HepG2 (cell line): Measurements from ENCODE around the gene DYNC2I2. TPM values are rescaled to one million over a fixed set of nuclear protein-coding genes. Genes with fewer than 3 reads are reported as not detected.

Experiments used
- ATAC-seq: fragments of 200-7000 bp; cut with Tn5 transposase; 3 replicates; pipeline ENCODE4 v1.9.1; 2020; ENCODE audit warnings: mild to moderate bottlenecking, moderate library complexity
- BruUV-seq: library from RNA; stranded (reverse); fragments of 400-500 nt; replicated peaks from 2 replicates; lab custom pipeline; 2021; lab: Mats Ljungman, UMichigan
- CTCF ChIA-PET: fragments of 300-600 bp; formaldehyde crosslinking; extraction: SDS; loops from one replicate; lab custom pipeline; 2021; ENCODE audit warnings: low total read pairs, inconsistent platforms, low intra/inter-chr PET ratio; lab: Yijun Ruan, JAX
- POLR2A ChIA-PET: fragments of 350-600 bp; sonication (Branson Sonifier 250); formaldehyde crosslinking; loops from one replicate; lab custom pipeline; 2020; ENCODE audit warnings: antibody characterized with exemption, inconsistent platforms; lab: Yijun Ruan, JAX
- DNase-seq: peaks from one replicate; pipeline ENCODE4 v3.0.0-alpha.2; 2015; ENCODE audit warnings: low spot score
- FAIRE-seq: peaks from 3 replicates; lab custom pipeline; 2011; peaks lifted over from hg19 to GRCh38; lab: Jason Lieb, UNC
- H2AFZ ChIP-seq: one replicate; pipeline ENCODE4 v1.6.1; 2011; ENCODE audit warnings: low read length, inconsistent platforms
- H3K27ac ChIP-seq: fragments of 300-600 bp; 3 replicates; pipeline ENCODE4 v1.8.0; 2011; ENCODE audit warnings: mixed run types, mild to moderate bottlenecking, mixed read lengths, low read length, inconsistent platforms; ENCODE audit not compliant: insufficient read depth; ENCODE audit errors: extremely low read length
- H3K27me3 ChIP-seq, 2 experiments: fragments of 200-600 bp in 1 of 2; 2 replicates in 1 of 2; 3 replicates in 1 of 2; pipeline versions ENCODE4 v1.6.0 to v1.8.0; 2011; ENCODE audit warnings: low read length in 2 of 2, mild to moderate bottlenecking in 2 of 2, moderate library complexity in 2 of 2, inconsistent platforms in 1 of 2; ENCODE audit not compliant: insufficient read depth in 2 of 2, control insufficient read depth in 1 of 2
- H3K36me3 ChIP-seq, 2 experiments: fragments of 200-600 bp in 1 of 2; replicated peaks in 1 of 2; 2 replicates in 1 of 2; 3 replicates in 1 of 2; pipeline versions ENCODE4 v1.5.1 to v1.8.0; 2011; ENCODE audit warnings: low read length in 2 of 2, inconsistent platforms in 1 of 2; ENCODE audit not compliant: insufficient read depth in 2 of 2, control insufficient read depth in 1 of 2
- H3K4me1 ChIP-seq: 2 replicates; pipeline ENCODE4 v1.5.1; 2012; ENCODE audit warnings: low read length, inconsistent platforms; ENCODE audit not compliant: insufficient read depth
- H3K4me2 ChIP-seq: 2 replicates; pipeline ENCODE4 v1.6.0; 2011; ENCODE audit warnings: low read depth, low read length, inconsistent platforms
- H3K4me3 ChIP-seq, 3 experiments: fragments of 200-600 bp in 1 of 3; sonication (generic), shearing (Covaris generic) in 1 of 3; replicated peaks in 1 of 3; 2 replicates each; pipeline ENCODE4 v1.5.1; 2011 to 2016; ENCODE audit warnings: low read length in 3 of 3, inconsistent platforms in 2 of 3, low read depth in 2 of 3, mild to moderate bottlenecking in 2 of 3, control low read depth in 1 of 3, mixed read lengths in 1 of 3; ENCODE audit not compliant: insufficient read depth in 1 of 3
- H3K79me2 ChIP-seq: one replicate; pipeline ENCODE4 v1.6.1; 2011; ENCODE audit warnings: low read length, inconsistent platforms; ENCODE audit not compliant: insufficient read depth
- H3K9ac ChIP-seq: 2 replicates; pipeline ENCODE4 v1.6.0; 2011; ENCODE audit warnings: mild to moderate bottlenecking, low read depth, low read length, inconsistent platforms; ENCODE audit not compliant: insufficient read depth
- H3K9me3 ChIP-seq: 2 replicates; pipeline ENCODE4 v1.5.1; 2012; ENCODE audit warnings: mild to moderate bottlenecking, low read length
- H4K20me1 ChIP-seq: 2 replicates; pipeline ENCODE4 v1.6.0; 2011; ENCODE audit warnings: inconsistent platforms, mild to moderate bottlenecking, low read length, moderate library complexity; ENCODE audit not compliant: insufficient read depth
- ETV5 ChIP-seq: IDR thresholded peaks from 2 replicates; pipeline ENCODE4 v1.6.1; 2018; ENCODE audit warnings: missing biosample characterization, missing genetic modification reagents, inconsistent platforms, borderline replicate concordance
- HNF4G ChIP-seq, 2 experiments: sonication (generic) in 1 of 2; formaldehyde crosslinking in 1 of 2; IDR thresholded peaks; 2 replicates each; pipeline versions ENCODE4 v1.4.0 to v1.6.1; 2011 to 2020; ENCODE audit warnings: borderline replicate concordance in 2 of 2, low read depth in 2 of 2, mild to moderate bottlenecking in 2 of 2, low read length in 1 of 2, missing genetic modification reagents in 1 of 2, moderate library complexity in 1 of 2
- IRF1 ChIP-seq: sonication (generic); formaldehyde crosslinking; IDR thresholded peaks from 2 replicates; pipeline ENCODE4 v1.4.0; 2020; ENCODE audit warnings: low read depth, mild to moderate bottlenecking, missing genetic modification reagents
- NKX3-1 ChIP-seq: sonication (generic); formaldehyde crosslinking; IDR thresholded peaks from 2 replicates; pipeline ENCODE4 v1.5.0; 2020; ENCODE audit warnings: missing genetic modification reagents
- PAWR ChIP-seq: sonication (generic); formaldehyde crosslinking; IDR thresholded peaks from 2 replicates; pipeline ENCODE4 v1.4.0; 2020; ENCODE audit warnings: missing genetic modification reagents, mild to moderate bottlenecking, borderline replicate concordance
- RARA ChIP-seq: IDR thresholded peaks from 2 replicates; pipeline ENCODE4 v1.6.1; 2016; ENCODE audit warnings: missing genetic modification reagents, missing compliant biosample characterization
- ZNF24 ChIP-seq: fragments of 450-650 bp; IDR thresholded peaks from 2 replicates; pipeline ENCODE4 v1.6.1; 2017; ENCODE audit warnings: antibody characterized with exemption, mild to moderate bottlenecking
- ZNF251 ChIP-seq: sonication (generic); formaldehyde crosslinking; IDR thresholded peaks from 2 replicates; pipeline ENCODE4 v1.9.0; 2021; ENCODE audit warnings: mild to moderate bottlenecking, missing genetic modification reagents
- ZNF33A ChIP-seq: sonication (generic); formaldehyde crosslinking; IDR thresholded peaks from 2 replicates; pipeline ENCODE4 v1.5.1; 2020; ENCODE audit warnings: missing genetic modification reagents, mild to moderate bottlenecking, moderate library complexity, borderline replicate concordance
- ZNF746 ChIP-seq: sonication (generic); formaldehyde crosslinking; IDR thresholded peaks from 2 replicates; pipeline ENCODE4 v1.8.0; 2022; ENCODE audit warnings: mild to moderate bottlenecking, missing genetic modification reagents
- WGBS: methylation state at CpG from one replicate; pipeline ENCODE4 v1.1.6; 2017; ENCODE audit warnings: low lambda C conversion rate; 5-methylcytosine and 5-hydroxymethylcytosine counted together
- in situ Hi-C: cut with HindIII; loops from 2 replicates; pipeline ENCODE4 v1.10.0; 2017; ENCODE audit warnings: low pct_unique_long_range_greater_than_20kb; ENCODE audit not compliant: extremely low pct_ligation_motif_present
- intact Hi-C: fragments of 100-400 bp; cut with micrococcal nuclease; formaldehyde crosslinking; loops from one replicate; pipeline ENCODE4 v1.10.0; 2022; ENCODE audit not compliant: unreplicated experiment
- polyA plus RNA-seq, 8 experiments: library from polyadenylated mRNA; depleted of rRNA in 3 of 8; stranded (reverse) in 7 of 8; unstranded in 1 of 8; fragments of >200 nt; fragmentation: Illumina TruSeq in 4 of 8; extraction: Trizol in 4 of 8; gene quantifications; 2 replicates each; pipeline versions ENCODE4 v1.2.1 to v1.2.3, GENCODE V29; 2011 to 2016; ENCODE audit warnings: low read depth in 4 of 8, missing spikeins in 1 of 8, mixed read lengths in 1 of 8; ENCODE audit not compliant: insufficient read depth in 1 of 8
- total RNA-seq, 5 experiments: library from RNA; depleted of rRNA; stranded (reverse); fragments of >200 nt; fragmentation: Illumina TruSeq; extraction: Trizol; gene quantifications; 2 replicates each; pipeline ENCODE4 v1.2.3, GENCODE V29; 2016; ENCODE audit warnings: low read depth in 1 of 5
- TF ChIP-seq, protein P1 (sequence below): sonication (generic); formaldehyde crosslinking; IDR thresholded peaks from 2 replicates; pipeline ENCODE4 v1.5.0; 2020; ENCODE audit warnings: missing genetic modification reagents
- TF ChIP-seq, protein P2 (sequence below): sonication (generic); formaldehyde crosslinking; IDR thresholded peaks from 2 replicates; pipeline ENCODE4 v1.5.0; 2020; ENCODE audit warnings: missing genetic modification reagents

The DYNC2I2 gene
- total and polyA plus RNA-seq, 2 of the 13 experiments (the other 11 are each of a cell fraction or from before 2014, with no cell fraction given) = 13.7 to 40.2 TPM

GRCh38 chr9:128704356-128704670 lies 47.7 kb upstream of the DYNC2I2 start:
- no peak overlapping the region for H3K9ac ChIP-seq
- H4K20me1 ChIP-seq = no peaks in the 10 kb centered on the region
- intact Hi-C loops (loop anchor here (5.0 kb wide), 1 partner anchor 67 kb away; no protein-coding TSS in a partner anchor), in situ Hi-C loops (no loop called here)
- BruUV-seq = no TSS peak
- 96% methylated on average over 5 of the region's 5 CpGs for WGBS
- peaks cover 9% of the 10 kb centered on the region for H3K4me1 ChIP-seq
- H3K9me3 ChIP-seq = no peaks in the 10 kb centered on the region
- CTCF ChIA-PET = no interaction called here
- peaks cover 8% of the 10 kb centered on the region for H3K79me2 ChIP-seq
- H3K4me3 ChIP-seq = 0 out of 6 replicates have a peak overlapping the region, but pooled peaks of 1 of the 3 experiments have one; percentile 89
- H3K4me2 ChIP-seq = 0 out of 2 replicates have a peak overlapping the region, but pooled peaks have one; percentile 92
- ATAC-seq = no peak
- H2AFZ ChIP-seq = no peak overlapping the region
- DNase-seq = no peak
- POLR2A ChIA-PET = no interaction called here
- H3K36me3 ChIP-seq = peaks cover 4 to 12% of the 10 kb centered on the region in 2 experiments; a peak in 4 of 5 replicates
- no peak for TF ChIP-seq ZNF24
- TF ChIP-seq HNF4G (IDR thresholded peaks at IDR 0.05; ENCODE audit: borderline replicate concordance, low read depth, low read length) = no peak
- no peak for TF ChIP-seq HNF4G (CRISPR knock-in tag; IDR thresholded peaks at IDR 0.05; ENCODE audit: borderline replicate concordance, low read depth)
- no peak for TF ChIP-seq ZNF33A
- no peak for TF ChIP-seq IRF1 (CRISPR knock-in tag)
- TF ChIP-seq NKX3-1 (CRISPR knock-in tag) = no peak
- no peak for TF ChIP-seq RARA (CRISPR knock-in tag)
- TF ChIP-seq ZNF746 (CRISPR knock-in tag) = no peak
- TF ChIP-seq PAWR = no peak
- no peak for TF ChIP-seq ZNF251 (CRISPR knock-in tag)
- TF ChIP-seq ETV5 (CRISPR knock-in tag) = no peak
- TF ChIP-seq, protein P1, sequence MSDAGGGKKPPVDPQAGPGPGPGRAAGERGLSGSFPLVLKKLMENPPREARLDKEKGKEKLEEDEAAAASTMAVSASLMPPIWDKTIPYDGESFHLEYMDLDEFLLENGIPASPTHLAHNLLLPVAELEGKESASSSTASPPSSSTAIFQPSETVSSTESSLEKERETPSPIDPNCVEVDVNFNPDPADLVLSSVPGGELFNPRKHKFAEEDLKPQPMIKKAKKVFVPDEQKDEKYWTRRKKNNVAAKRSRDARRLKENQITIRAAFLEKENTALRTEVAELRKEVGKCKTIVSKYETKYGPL (CRISPR knock-in tag) = no peak
- TF ChIP-seq, protein P2, sequence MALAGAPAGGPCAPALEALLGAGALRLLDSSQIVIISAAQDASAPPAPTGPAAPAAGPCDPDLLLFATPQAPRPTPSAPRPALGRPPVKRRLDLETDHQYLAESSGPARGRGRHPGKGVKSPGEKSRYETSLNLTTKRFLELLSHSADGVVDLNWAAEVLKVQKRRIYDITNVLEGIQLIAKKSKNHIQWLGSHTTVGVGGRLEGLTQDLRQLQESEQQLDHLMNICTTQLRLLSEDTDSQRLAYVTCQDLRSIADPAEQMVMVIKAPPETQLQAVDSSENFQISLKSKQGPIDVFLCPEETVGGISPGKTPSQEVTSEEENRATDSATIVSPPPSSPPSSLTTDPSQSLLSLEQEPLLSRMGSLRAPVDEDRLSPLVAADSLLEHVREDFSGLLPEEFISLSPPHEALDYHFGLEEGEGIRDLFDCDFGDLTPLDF (CRISPR knock-in tag) = no peak
- TF ChIP-seq, all 625 proteins: peak for 0
- FAIRE-seq = no peak
- H3K27me3 ChIP-seq = no peaks in the 10 kb centered on the region
- H3K27ac ChIP-seq = no peak overlapping the region
